Measurements from ENCODE around the gene BTBD7.

- no peak for TF ChIP-seq ESRRG (CRISPR knock-in tag; IDR thresholded peaks at IDR 0.05)
- TF ChIP-seq PATZ1 (CRISPR knock-in tag; IDR thresholded peaks at IDR 0.05; ENCODE audit: borderline replicate concordance), result no peak
- no peak for TF ChIP-seq POU6F1 (CRISPR knock-in tag; IDR thresholded peaks at IDR 0.05; ENCODE audit: borderline replicate concordance, low read depth)
- TF ChIP-seq TOX (CRISPR knock-in tag; IDR thresholded peaks at IDR 0.05; ENCODE audit: borderline replicate concordance), result no peak
- TF ChIP-seq ZFP3 (CRISPR knock-in tag; IDR thresholded peaks at IDR 0.05), result no peak
- TF ChIP-seq ARNTL (CRISPR knock-in tag; IDR thresholded peaks at IDR 0.05; ENCODE audit: borderline replicate concordance, low read depth), result no peak
- no peak for TF ChIP-seq ZC3H10 (CRISPR knock-in tag; IDR thresholded peaks at IDR 0.05)
- TF ChIP-seq PPARA (CRISPR knock-in tag; IDR thresholded peaks at IDR 0.05; ENCODE audit: borderline replicate concordance), result no peak
- TF ChIP-seq BACH2 (CRISPR knock-in tag; IDR thresholded peaks at IDR 0.05; ENCODE audit: borderline replicate concordance), result no peak
- no peak for TF ChIP-seq CREB5 (CRISPR knock-in tag; IDR thresholded peaks at IDR 0.05; ENCODE audit: low read depth)
- no peak for TF ChIP-seq ISL1 (CRISPR knock-in tag; IDR thresholded peaks at IDR 0.05)
Observed at GRCh38 chr14:93332853-93333630, at the start of gene BTBD7.
